ENCODE measurements around the gene CNTNAP5. TPM values are rescaled to one million over a fixed set of nuclear protein-coding genes. Genes with fewer than 3 reads are reported as not detected.

CNTNAP5 gene
- total RNA-seq, 3 donors from 2014 or later, result 3.3 TPM; not detected in 2

- H3K4me3 ChIP-seq, result no peak overlapping the region
- DNase-seq (no peak), ATAC-seq (no peak)
- H3K4me1 ChIP-seq (ENCODE audit: low read depth), result no peaks in the 10 kb centered on the region
- no peak for TF ChIP-seq CTCF (IDR thresholded peaks at IDR 0.05)
- no peaks in the 10 kb centered on the region for H3K36me3 ChIP-seq (ENCODE audit: low read depth)
- intact Hi-C loops (cut with DNase I, micrococcal nuclease), result no loop called here
- no peaks in the 10 kb centered on the region for H3K9me3 ChIP-seq
These were observed 295.1 kb downstream of the CNTNAP5 start for GRCh38 chr2:124320051-124320688.

- Histone ChIP-seq H3K36me3 (ENCODE audit: low read depth) (no peaks in the 10 kb centered on the region), H3K4me3 (no peak overlapping the region), H3K9me3 (no peaks in the 10 kb centered on the region), H3K4me1 (ENCODE audit: low read depth) (no peaks in the 10 kb centered on the region)
- no peak for TF ChIP-seq CTCF (IDR thresholded peaks at IDR 0.05)
- ATAC-seq (no peak), DNase-seq (no peak)
- intact Hi-C loops (cut with DNase I, micrococcal nuclease), result no loop called here
These were observed 298.2 kb downstream of the CNTNAP5 start for GRCh38 chr2:124323321-124323720.

GRCh38 chr2:124325667-124326440 is 300.8 kb downstream of the CNTNAP5 start:
- no peak for TF ChIP-seq CTCF (IDR thresholded peaks at IDR 0.05)
- H3K4me3 ChIP-seq, result no peak overlapping the region
- no peaks in the 10 kb centered on the region for H3K4me1 ChIP-seq (ENCODE audit: low read depth)
- H3K9me3 ChIP-seq, result no peaks in the 10 kb centered on the region
- DNase-seq, result no peak
- intact Hi-C loops (cut with DNase I, micrococcal nuclease), result no loop called here
- no peaks in the 10 kb centered on the region for H3K36me3 ChIP-seq (ENCODE audit: low read depth)
- no peak for ATAC-seq

- DNase-seq, result no peak
- no peaks in the 10 kb centered on the region for H3K36me3 ChIP-seq (ENCODE audit: low read depth)
- no peak for TF ChIP-seq CTCF (IDR thresholded peaks at IDR 0.05)
- no peak overlapping the region for H3K4me3 ChIP-seq
- intact Hi-C loops (cut with DNase I, micrococcal nuclease), result no loop called here
- no peaks in the 10 kb centered on the region for H3K4me1 ChIP-seq (ENCODE audit: low read depth)
- H3K9me3 ChIP-seq, result no peaks in the 10 kb centered on the region
- ATAC-seq, result no peak
These were observed 302.2 kb downstream of the CNTNAP5 start for GRCh38 chr2:124327303-124327702.

GRCh38 chr2:124328397-124328796 is 303.3 kb downstream of the CNTNAP5 start:
- no peak for ATAC-seq
- no peak for TF ChIP-seq CTCF (IDR thresholded peaks at IDR 0.05)
- H3K9me3 ChIP-seq, result no peaks in the 10 kb centered on the region
- no peaks in the 10 kb centered on the region for H3K4me1 ChIP-seq (ENCODE audit: low read depth)
- no peaks in the 10 kb centered on the region for H3K36me3 ChIP-seq (ENCODE audit: low read depth)
- intact Hi-C loops (cut with DNase I, micrococcal nuclease), result no loop called here
- H3K4me3 ChIP-seq, result no peak overlapping the region
- DNase-seq, result no peak
